GM19099 (cell line): ENCODE measurements around the gene CD58.

Experiments used
- POLR2A ChIP-seq: IDR thresholded peaks from 3 replicates; pipeline ENCODE4 v1.6.1; 2011; ENCODE audit warnings: low read depth; ENCODE audit not compliant: insufficient read length; ENCODE audit errors: extremely low read depth

The CD58 gene

DNA sequence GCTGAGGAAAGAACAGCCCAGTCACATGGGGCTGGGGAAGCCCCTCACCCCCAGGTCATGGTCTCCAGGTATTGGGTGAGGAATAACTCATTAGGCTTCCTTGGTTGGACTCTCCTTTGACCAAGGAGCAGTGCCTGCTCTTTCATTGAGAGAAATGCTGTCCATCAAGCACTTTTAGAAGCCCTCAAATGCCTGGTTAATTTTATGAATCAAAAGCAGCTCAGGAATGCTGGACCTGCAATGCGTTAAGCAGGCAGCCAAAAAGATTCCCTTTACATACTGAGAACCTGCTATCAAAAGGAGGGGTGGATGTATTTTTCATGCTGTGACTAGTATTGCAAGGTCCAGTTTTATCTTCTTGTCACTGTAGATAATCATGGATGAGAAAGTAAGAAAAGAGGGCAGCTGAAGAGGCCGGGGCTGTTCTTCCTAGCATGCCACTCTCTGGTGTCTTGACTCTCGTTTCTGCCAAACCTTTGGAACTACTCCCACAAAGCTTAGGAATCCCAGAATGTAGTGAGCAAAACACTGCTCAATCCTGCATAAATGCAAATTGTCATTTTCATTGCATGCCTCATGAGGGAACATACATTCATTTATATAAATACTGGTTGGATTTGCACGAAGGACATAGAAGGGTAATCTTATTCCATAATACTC, 2.1 kb upstream of the CD58 start:
- TF ChIP-seq POLR2A = no peak

DNA sequence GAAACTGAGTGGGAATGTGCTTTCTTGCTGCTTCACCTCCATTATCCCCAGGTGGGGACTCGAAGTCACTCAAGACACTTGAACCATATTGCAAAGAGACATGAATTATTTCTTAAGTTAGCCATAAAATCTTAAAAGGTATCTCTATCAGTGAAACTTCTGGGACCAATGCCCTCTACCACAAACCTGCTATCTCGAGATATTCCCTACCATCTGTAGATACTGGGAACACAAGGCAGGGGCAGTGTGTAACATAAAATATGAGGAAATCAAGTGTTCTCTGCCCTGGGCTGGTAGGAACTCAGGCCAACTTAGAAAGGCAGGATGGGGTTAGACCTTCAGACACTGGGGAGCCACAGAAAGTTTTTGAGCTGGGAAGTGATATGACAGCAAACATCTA, 1.3 kb upstream of the CD58 start:
- no peak for TF ChIP-seq POLR2A

DNA sequence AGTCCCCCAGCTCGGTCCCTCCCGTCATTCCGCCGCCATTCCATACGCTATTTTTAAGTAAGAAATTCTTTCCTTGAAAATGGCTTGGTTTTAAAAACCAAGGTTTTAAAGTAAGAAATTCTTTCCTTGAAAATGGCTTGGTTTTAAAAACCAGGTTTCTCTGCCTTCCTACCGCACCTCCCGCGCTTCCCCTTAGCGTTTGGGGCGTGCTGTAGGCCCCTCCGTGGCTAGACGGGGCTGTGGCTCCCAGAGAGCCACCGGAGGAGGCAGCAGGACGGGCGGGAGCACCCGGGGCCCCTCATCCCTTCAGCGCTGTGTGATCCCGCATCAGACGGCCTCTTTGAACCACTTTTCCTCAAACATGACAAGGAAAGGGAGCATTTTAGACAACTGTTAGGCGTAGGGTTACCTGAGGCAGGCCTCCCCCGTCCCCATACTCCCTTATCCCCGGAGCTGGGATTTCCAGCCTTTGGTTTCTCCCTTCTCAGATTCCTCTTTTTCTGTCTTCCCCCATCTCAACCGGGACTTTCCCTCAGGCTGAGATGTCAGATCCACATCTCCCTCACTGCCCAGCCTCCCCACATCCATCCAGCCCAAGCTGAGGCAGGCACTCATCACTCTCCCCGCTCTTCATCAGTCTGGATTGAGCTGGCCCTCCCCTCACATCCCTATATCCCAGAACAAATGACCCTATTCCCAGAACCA, 541 bp upstream of the CD58 start:
- no peak for TF ChIP-seq POLR2A

DNA sequence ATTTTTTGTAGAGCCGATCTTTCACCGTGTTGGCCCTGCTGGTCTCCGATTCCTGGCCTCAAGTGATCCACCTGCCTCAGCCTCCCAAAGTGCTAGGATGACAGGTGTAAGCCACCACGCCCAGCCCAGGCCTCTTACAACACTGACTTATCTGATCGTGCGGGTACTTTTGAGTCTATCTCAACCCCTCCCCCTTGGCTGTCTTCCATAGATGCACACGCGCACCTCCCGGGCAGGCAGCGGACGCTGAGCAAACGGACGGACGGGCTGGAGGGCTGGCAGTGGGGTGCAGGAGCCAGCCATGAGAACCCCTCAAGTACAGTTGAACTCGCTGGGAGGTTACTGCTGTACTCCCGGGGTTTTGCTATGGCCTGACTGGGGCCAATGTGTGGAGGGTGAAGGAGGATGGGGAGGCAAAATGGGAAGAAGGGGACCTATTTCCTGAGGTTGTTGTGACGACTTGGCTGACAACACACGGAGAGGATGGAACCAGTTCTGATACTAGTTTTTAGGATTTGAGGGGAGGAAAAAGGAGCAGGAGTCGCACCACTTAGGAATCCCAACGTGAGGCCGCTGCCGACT, 959 bp downstream of the CD58 start:
- TF ChIP-seq POLR2A = no peak

DNA sequence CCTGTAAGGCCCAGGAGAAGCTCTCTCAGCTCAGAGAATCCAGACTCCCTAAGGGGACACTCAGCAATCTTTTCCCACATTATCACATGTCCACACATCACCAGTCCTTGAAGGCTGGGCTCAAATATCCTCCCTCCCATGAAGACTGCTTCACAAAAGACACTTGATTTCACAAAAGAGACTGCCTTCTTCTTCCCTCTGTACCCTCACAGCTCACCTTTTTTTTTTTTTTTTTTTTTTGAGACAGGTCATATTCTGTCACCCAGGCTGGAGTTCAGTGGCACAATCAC, 1.5 kb downstream of the CD58 start:
- no peak for TF ChIP-seq POLR2A

DNA sequence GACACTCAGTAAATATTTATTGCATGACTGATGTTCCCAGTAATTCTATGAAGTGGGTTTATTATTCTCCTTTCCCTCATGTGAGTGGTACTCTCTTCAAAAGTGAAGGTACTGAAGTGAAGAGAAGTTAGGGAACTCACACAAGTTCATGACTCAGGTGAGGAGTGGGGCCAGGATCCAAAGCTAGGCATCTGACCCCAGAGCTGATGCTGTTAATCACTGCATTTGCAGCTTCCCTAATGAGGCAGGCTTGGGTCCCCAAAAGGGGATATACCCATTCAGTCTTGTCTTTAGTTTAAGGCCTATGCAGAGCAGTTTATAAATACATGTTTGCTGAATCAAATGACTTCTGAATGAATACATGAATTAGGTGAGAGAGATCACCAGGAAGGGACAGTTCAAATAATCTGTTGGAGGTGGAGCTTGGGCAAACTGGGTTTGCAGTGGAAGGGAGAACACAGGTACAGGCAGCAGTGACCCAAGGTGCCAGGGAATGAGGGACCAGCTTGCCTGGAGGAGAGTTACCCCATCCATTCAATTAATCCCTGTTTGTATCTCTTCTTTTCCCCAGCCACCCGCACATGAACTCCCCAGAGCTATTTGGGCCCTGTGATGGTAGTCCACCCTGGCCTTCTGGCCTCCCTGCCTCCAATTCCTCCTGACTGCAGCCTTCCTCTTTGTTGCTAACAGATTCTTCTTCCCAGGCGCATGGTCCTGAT, 2.0 kb downstream of the CD58 start:
- TF ChIP-seq POLR2A = peak; percentile 44

DNA sequence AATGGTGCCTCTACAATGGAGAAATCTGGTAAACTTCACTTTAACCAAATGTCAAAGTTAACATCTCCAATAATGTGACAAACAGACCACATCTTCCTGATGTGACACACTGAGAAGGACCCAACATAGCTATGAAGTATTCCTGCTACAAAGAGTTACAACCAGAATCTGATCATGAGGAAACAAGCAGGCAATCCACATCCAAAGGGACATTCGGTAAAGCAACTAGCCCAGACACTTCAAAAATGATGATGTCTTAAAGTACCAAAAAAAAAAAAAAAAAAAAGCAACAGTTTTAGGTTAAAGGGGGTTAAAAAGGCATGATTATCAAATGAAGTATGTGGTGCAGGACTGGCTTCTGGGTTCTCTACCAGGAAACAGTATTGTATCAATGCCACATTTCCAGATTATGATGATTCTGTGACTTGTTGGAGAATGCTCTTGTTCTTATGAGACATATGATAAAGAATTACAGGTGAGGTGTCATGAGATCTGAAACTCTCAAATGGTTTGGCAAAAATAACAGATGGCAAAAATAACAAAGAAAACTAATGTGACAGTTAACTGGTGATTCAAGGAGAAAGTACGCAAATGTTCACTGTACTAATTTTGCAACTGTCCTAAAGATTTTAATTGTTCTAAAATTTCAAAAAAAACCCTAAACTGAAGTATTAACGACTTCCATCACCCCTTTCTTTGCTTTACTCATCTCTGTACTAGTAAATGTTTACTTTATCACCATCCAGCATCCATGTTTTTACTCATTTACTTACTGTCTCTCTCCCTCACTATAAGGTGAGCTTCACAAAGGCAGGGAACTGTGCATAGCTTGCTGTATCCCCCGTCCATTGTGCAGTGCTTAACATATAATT, 2.8 kb downstream of the CD58 start:
- TF ChIP-seq POLR2A = peak; percentile 54

DNA sequence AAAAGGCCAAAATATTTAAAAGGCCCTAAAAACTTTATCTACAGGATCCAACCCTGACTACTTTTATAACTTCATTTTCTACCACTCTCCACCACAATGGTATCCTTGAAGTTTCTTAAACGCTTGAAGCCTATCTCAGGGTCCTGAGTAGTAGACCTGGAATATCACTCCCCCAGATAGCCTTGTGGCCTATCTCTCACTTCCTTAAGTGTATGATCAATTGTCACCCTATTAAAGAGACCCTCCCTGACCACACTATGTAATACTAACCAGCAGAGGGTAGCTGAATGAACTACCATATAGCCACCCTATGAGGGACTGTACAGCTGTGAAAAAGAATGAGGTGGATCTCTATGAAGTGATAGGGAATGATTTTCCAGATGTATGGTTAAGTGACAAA, 5.6 kb downstream of the CD58 start:
- TF ChIP-seq POLR2A = no peak

DNA sequence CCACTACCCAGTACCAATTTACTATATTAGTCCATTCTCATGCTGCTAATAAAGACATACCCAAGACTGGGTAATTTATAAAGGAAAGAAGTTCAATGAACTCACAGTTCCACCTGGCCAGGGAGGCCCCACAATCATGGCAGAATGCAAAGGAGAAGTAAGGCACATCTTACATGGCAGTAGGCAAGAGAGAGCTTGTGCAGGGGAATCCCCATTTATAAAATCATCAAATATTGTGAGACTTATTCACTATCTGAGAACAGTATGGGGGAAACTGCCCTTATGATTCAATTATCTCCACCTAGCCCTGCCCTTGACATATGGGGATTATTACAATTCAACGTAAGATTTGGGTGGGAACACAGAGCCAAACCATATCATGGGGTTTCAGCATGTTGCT, 6.4 kb downstream of the CD58 start:
- TF ChIP-seq POLR2A = no peak

DNA sequence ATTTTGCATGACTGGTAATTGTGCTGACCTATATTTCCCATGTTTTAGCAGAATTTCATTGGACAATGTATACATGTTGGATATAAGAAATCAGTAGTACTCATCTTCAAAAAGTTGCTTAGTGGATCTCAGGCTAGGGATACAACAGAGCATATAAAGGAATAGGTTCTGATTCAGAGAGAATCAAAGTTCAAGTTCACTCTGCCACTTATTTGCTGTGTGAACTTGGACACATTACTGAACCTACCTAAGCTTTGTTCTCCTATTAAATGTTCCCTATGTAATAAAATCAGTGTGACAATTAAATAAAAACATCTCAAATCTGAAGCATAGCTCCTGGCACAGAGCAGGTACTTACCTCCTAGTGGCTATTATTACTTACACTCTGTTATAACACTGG, 9.3 kb downstream of the CD58 start:
- no peak for TF ChIP-seq POLR2A

DNA sequence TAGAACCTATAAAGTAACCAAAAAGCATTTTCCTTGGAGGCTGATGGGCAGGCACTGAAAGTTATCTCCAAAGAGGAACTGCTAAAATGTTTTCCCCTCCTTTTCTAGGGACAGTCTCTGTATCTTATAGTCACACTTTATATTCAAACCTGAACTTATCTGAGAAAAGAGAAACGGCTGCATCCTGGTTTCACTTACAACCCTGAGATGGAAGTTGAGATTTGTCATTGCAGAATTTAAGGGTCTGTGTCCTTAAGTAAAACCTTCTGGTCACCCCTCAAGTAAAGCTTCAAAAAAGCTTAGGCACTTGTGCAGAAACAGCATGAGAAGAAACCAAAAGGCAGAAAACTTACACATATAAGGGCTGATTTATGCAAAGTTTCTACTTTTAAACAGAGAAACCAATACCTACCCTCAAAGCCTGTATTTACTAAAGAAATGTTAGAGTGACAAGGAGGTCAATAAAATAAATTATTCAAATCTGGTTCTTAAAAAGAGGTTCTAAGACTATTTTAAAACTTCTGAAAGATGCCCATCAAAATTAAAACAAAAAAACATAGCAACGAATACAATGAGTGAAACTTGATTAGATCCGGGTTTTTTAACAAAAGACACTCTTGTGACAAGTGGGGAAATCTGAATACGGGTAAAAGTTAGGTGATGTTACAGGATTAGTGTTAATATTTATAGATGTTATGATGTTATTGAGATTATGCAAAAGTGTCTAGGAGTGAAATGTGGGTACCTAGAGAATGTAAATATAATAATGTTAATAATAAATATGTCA, 9.9 kb downstream of the CD58 start:
- no peak for TF ChIP-seq POLR2A

DNA sequence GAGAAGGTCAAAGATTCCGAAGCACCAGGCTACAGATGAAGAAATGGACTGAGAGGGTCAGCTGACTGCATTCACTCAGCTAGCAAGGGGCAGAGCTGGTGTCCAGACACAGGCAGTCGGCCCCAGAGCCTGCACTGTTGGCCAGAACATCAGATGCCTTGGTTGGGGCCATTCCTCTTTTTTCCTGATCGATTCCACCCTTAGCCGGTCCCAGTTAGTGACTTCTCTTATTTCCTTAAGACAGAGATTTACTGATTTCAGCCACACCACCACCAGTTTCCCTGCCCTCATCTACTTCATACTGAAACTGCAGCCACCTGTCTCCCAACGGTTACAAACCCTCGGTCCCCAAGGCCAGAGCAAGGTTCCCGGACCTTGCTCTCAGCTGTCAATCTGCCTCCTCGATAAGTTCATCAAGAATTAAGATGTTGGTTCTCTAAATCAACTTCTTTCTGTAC, 11.5 kb downstream of the CD58 start:
- peak; percentile 30 for TF ChIP-seq POLR2A

DNA sequence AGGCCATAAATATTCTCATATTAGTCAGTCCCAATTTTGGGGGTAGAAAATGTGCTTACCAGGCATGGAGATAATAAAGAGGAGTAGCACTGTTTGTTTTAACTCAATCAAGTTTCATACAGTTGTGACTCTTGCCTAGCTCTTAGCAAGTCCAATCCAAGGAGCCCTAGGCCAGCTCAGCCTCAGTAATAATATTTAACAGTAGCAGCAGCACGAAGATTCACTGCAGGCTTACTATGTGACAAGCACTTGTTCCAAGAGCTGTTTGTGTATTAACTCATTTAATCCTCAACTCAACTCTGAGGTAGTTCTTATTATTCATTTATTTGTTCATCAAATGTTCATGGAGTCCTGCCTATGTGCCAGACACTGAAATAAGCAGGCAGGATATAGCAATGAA, 12.3 kb downstream of the CD58 start:
- peak; percentile 5 for TF ChIP-seq POLR2A

DNA sequence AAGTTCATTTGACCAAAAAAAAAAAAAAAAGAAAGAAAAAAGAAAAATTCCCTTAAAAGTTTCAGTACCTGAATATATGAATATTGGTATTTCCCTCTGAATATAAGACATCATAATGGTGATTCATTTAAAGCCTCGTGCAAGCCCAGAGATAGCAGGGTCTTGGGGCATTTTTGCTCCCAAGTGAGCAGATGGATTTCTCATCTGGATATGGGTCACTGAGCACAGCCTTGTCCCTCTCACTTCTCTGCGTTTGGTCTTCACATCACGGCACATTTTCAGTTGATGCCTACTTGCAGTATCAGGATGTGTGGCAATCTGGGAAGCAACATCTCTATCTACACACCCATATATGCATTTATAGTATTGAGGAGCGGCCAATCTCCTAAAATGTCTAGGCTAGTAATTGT, 12.7 kb downstream of the CD58 start:
- peak; percentile 33 for TF ChIP-seq POLR2A
